HL-60 (cell line): ENCODE measurements around the gene MFSD8.

Experiments
- DNase-seq, 2 experiments: peaks; one replicate each; pipeline ENCODE4 v3.0.0-alpha.2; 2010 to 2020; ENCODE audit warnings: low read depth in 1 of 2, low spot score in 1 of 2
- H3K27ac ChIP-seq: fragments of 250-450 bp; sonication (Bioruptor Pico); replicated peaks from 2 replicates; pipeline ENCODE4 v1.5.1; 2020; ENCODE audit warnings: mild to moderate bottlenecking, moderate library complexity
- H3K27me3 ChIP-seq: fragments of 250-450 bp; sonication (Bioruptor Pico); 2 replicates; pipeline ENCODE4 v1.5.1; 2021; ENCODE audit warnings: mild to moderate bottlenecking, moderate library complexity; ENCODE audit not compliant: insufficient read depth, poor library complexity, severe bottlenecking
- H3K4me3 ChIP-seq: replicated peaks from 2 replicates; pipeline ENCODE4 v1.5.1; 2011; ENCODE audit warnings: mild to moderate bottlenecking, control low read depth, low read length; ENCODE audit not compliant: insufficient read depth
- CTCF ChIP-seq: IDR thresholded peaks from one replicate; pipeline ENCODE4 v1.5.1; 2011; ENCODE audit warnings: low read length, control low read depth, inconsistent platforms; ENCODE audit not compliant: insufficient read depth
- GABPA ChIP-seq: IDR thresholded peaks from 2 replicates; pipeline ENCODE4 v1.6.1; 2012; ENCODE audit warnings: low read depth
- POLR2AphosphoS5 ChIP-seq: IDR thresholded peaks from 2 replicates; pipeline ENCODE4 v1.6.1; 2012; ENCODE audit warnings: low read depth
- REST ChIP-seq: IDR thresholded peaks from 2 replicates; pipeline ENCODE4 v1.6.1; 2012; ENCODE audit warnings: low read depth; ENCODE audit not compliant: insufficient replicate concordance
- SPI1 ChIP-seq: IDR thresholded peaks from 2 replicates; pipeline ENCODE4 v1.6.1; 2012; ENCODE audit warnings: low read depth, mild to moderate bottlenecking, borderline replicate concordance

Gene MFSD8

GRCh38 chr4:127870281-127870680, 94.7 kb downstream of the MFSD8 start:
- Histone ChIP-seq H3K4me3 (no peak overlapping the region), H3K27me3 (no peaks in the 10 kb centered on the region), H3K27ac (no peak overlapping the region)
- no peak for TF ChIP-seq SPI1
- TF ChIP-seq CTCF, result no peak
- TF ChIP-seq POLR2AphosphoS5, result no peak
- TF ChIP-seq REST, result no peak
- TF ChIP-seq GABPA, result no peak
- DNase-seq, result no peak

- Histone ChIP-seq H3K27me3 (no peaks in the 10 kb centered on the region), H3K27ac (no peak overlapping the region), H3K4me3 (no peak overlapping the region)
- TF ChIP-seq SPI1, result no peak
- no peak for TF ChIP-seq CTCF
- TF ChIP-seq REST, result no peak
- no peak for TF ChIP-seq GABPA
- no peak for TF ChIP-seq POLR2AphosphoS5
- no peak for DNase-seq
Observed at GRCh38 chr4:127868196-127868595, 96.8 kb downstream of the MFSD8 start.
